ENCODE results near the gene LMBRD1.

Gene LMBRD1

DNA sequence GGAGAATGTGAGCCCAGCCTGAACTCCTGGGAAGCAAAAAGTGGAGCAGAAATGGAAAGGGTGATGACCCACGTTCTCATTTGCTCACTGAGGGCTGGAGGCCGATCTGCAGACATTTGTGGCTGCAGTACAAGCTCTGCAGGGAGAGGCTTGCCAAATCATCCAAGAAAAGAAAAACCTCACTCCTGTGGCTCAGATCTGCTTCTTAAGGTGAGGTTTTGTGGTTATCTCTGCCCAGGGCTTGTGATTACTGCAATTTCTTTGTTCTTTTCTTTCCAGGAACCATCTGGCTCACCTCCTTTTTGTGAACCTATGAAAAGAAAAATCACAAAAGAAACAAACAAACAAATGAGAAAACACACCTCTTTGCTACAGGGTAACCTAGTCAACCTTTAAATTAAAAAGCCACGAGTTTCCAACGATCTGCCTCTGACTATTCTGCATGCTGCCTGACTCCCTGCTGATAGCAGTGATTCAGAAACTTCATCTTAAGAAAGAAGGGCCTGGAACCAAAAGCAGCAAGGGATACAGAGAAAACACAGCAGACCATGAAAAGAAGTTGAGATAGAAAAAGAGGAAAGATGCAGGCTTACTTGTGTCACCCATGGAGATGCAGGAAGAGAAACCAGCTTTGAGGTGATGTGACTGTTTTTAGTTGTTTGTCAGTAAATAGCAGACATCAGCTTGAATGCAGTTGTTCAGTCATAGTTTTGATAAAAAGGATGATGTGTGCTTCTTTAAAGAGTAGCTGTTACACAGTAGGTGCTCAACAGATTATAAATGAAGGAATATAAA is 165.1 kb downstream of the LMBRD1 start:
- no peak for DNase-seq (ENCODE audit: low read depth)

- DNase-seq (ENCODE audit: low read depth), result no peak
Observed at GRCh38 chr6:69630767-69631166, 166.0 kb downstream of the LMBRD1 start.

GRCh38 chr6:69627625-69628024 is 169.2 kb downstream of the LMBRD1 start:
- DNase-seq (ENCODE audit: low read depth), result no peak

DNA sequence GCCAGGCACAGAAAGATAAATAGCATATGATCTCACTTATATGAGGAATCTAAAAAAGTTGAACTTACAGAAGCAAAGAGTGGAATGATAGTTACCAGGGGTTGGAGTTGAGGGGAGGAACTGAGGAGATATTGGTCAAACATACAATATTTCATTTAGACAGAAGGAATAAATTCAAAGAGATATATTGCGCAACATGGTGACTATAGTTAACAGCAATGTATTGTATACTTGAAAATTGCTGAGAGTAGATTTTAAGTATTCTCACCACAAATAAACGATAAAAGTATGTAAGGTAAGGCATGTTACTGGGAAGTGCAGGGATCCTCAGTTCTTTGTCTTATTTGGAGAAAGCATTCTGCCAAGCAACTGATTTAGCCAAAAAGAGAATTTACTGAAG is 171.9 kb downstream of the LMBRD1 start:
- no peak for DNase-seq (ENCODE audit: low read depth)

Measured in stimulated activated CD4-positive, alpha-beta T cell treated with anti-CD3 and anti-CD28 coated beads, Interleukin-2, amount 100 ng/mL, for 4 hours (primary cell).